BLaER1 treated with 17β-estradiol and CSF1 and Interleukin-3, amounts not matched to agents 10 nM and 100 nM (cell line): Measurements from ENCODE around the gene OR3A3.
"Not testable (repeated sequence)": the region's sequence is repeated elsewhere in the genome, so short reads cannot be mapped to it uniquely, and the experiment has no call there.

Source experiments
- H3K27ac ChIP-seq, 11 experiments: shearing (Covaris generic); formaldehyde crosslinking; 2 replicates each; pipeline ENCODE4 v1.8.1; 2022
- H3K27me3 ChIP-seq, 11 experiments: shearing (Covaris generic); formaldehyde crosslinking; 2 replicates each; pipeline ENCODE4 v1.8.1; 2022
- H3K36me3 ChIP-seq, 11 experiments: shearing (Covaris generic); formaldehyde crosslinking; 2 replicates each; pipeline ENCODE4 v1.8.1; 2022
- H3K4me1 ChIP-seq, 10 experiments: shearing (Covaris generic); formaldehyde crosslinking; 2 replicates each; pipeline ENCODE4 v1.8.1; 2022
- H3K4me2 ChIP-seq, 11 experiments: shearing (Covaris generic); formaldehyde crosslinking; 2 replicates each; pipeline ENCODE4 v1.8.1; 2022
- H3K4me3 ChIP-seq, 10 experiments: shearing (Covaris generic); formaldehyde crosslinking; 2 replicates each; pipeline ENCODE4 v1.8.1; 2022
- H3K9ac ChIP-seq, 11 experiments: shearing (Covaris generic); formaldehyde crosslinking; 2 replicates each; pipeline ENCODE4 v1.8.1; 2022
- H3K9me3 ChIP-seq, 11 experiments: shearing (Covaris generic); formaldehyde crosslinking; replicated peaks in 1 of 11; 2 replicates each; pipeline ENCODE4 v1.8.1; 2022
- H4K20me1 ChIP-seq, 11 experiments: shearing (Covaris generic); formaldehyde crosslinking; 2 replicates each; pipeline ENCODE4 v1.8.1; 2022
- Cebpa-rat ChIP-seq, 11 experiments: shearing (Covaris generic); IDR thresholded peaks; 2 replicates each; pipeline ENCODE4 v1.8.1; 2022

Gene OR3A3

DNA sequence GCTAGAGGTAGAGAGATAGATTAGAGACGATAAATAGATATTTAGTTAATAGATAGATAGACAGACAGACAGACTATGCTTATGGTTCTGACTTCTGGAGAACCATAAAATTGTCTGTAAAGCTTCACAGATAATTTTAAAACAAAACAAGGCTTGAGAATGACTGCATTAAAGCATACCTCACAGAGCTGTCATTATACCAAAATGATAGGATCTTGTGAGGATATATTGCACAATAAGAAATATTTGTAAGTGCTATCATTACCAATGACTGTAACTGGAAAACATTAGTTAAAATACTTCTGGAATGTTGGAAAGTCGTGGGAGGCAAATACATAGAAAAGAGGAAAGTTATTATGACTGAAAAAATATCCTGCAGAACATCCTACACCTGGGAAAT, 9.4 kb upstream of the OR3A3 start:
- Histone ChIP-seq H3K36me3 (no peaks in the 10 kb centered on the region), H3K4me1 (no peaks in the 10 kb centered on the region), H3K9ac (no peak overlapping the region), H3K9me3 (peaks cover 7 to 17% (median 8%) of the 10 kb centered on the region in 11 experiments; a peak in 17 of 22 replicates), H3K27ac (no peak overlapping the region), H4K20me1 (no peaks in the 10 kb centered on the region; a peak in 1 of 22 replicates), H3K4me3 (no peak overlapping the region), H3K27me3 (no peaks in the 10 kb centered on the region), H3K4me2 (no peak overlapping the region)
- TF ChIP-seq Cebpa-rat (IDR thresholded peaks at IDR 0.05) = no peak

DNA sequence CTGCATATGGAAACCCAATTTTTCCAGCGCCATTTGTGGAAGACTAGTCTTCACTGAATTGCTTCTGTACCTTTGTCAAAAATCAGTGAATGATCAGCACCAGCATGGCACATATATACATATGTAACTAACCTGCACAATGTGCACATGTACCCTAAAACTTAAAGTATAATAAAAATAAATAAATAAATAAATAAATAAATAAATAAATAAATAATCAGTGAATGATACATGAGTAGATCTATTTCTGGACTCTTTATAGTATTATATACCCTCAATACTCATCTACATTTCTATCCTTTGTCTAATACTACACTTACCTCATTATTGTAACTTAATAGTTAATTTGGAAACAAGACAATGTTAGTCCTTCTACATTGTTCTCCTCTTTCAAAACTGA, 7.3 kb upstream of the OR3A3 start:
- peaks cover 18 to 38% (median 27%) of the 10 kb centered on the region in 11 experiments for H3K9me3 ChIP-seq
- not testable (repeated sequence) for H3K4me2 ChIP-seq, H4K20me1 ChIP-seq, H3K36me3 ChIP-seq, H3K27ac ChIP-seq, H3K4me3 ChIP-seq, H3K9ac ChIP-seq, H3K27me3 ChIP-seq, H3K4me1 ChIP-seq

GRCh38 chr17:3412216-3412615, 1.0 kb downstream of the OR3A3 start:
- H3K4me2 ChIP-seq = peak overlapping the region in 10 of 11 experiments; percentile 41 to 73 (median 62); a peak in 20 of 22 replicates
- peaks cover 14 to 26% (median 19%) of the 10 kb centered on the region in 11 experiments for H3K9me3 ChIP-seq
- peaks cover 4 to 23% (median 19%) of the 10 kb centered on the region in 10 experiments; a peak in 17 of 20 replicates for H3K4me1 ChIP-seq
- H3K27me3 ChIP-seq, H3K4me3 ChIP-seq, H3K9ac ChIP-seq, H4K20me1 ChIP-seq, H3K36me3 ChIP-seq, H3K27ac ChIP-seq: not testable (repeated sequence)

- TF ChIP-seq Cebpa-rat (IDR thresholded peaks at IDR 0.05) = no peak
- Histone ChIP-seq H4K20me1 (no peaks in the 10 kb centered on the region; a peak in 1 of 22 replicates), H3K27ac (no peak overlapping the region), H3K4me3 (no peak overlapping the region), H3K4me1 (peaks cover 4 to 23% (median 19%) of the 10 kb centered on the region in 10 experiments; a peak in 17 of 20 replicates), H3K36me3 (no peaks in the 10 kb centered on the region), H3K27me3 (no peaks in the 10 kb centered on the region), H3K4me2 (no peak overlapping the region), H3K9ac (no peak overlapping the region), H3K9me3 (peaks cover 0 to 5% (median 0%) of the 10 kb centered on the region in 11 experiments; a peak in 3 of 22 replicates)
Measured at GRCh38 chr17:3415610-3416009, 4.4 kb downstream of the OR3A3 start.

DNA sequence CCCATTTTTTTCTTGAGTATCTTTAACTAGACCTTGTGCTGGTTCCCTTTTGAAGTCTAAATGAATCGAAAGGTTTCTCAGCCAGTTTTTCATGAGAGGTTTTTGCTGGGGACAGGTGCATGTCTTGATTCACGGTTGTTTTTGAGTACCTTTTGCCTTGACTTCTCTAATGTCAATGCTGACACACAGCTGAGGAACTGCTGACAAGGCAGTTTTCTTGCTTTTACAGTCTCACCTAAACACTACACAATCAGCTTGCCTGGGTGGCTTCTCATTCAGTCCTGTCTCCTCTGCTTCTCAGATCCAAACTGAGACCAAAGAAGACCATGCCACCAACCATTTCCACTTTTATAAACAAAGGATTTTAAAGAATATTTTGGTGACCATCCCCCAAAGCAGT, 7.1 kb downstream of the OR3A3 start:
- Histone ChIP-seq H3K27ac (no peak overlapping the region), H3K36me3 (no peaks in the 10 kb centered on the region), H4K20me1 (no peaks in the 10 kb centered on the region), H3K27me3 (no peaks in the 10 kb centered on the region), H3K9me3 (peaks cover 0 to 5% (median 0%) of the 10 kb centered on the region in 11 experiments; a peak in 3 of 22 replicates), H3K9ac (no peak overlapping the region), H3K4me1 (peaks cover 0 to 2% (median 0%) of the 10 kb centered on the region in 10 experiments; a peak in 1 of 20 replicates), H3K4me3 (no peak overlapping the region), H3K4me2 (no peak overlapping the region)
- no peak for TF ChIP-seq Cebpa-rat (IDR thresholded peaks at IDR 0.05)

- not testable (repeated sequence) for H3K27me3 ChIP-seq, H4K20me1 ChIP-seq, H3K4me1 ChIP-seq, H3K27ac ChIP-seq, H3K9ac ChIP-seq, H3K36me3 ChIP-seq, H3K4me2 ChIP-seq, H3K4me3 ChIP-seq
- H3K9me3 ChIP-seq = peaks cover 4 to 31% (median 8%) of the 10 kb centered on the region in 11 experiments; a peak in 11 of 22 replicates
Measured at GRCh38 chr17:3433215-3433614, 22.0 kb downstream of the OR3A3 start.

- H4K20me1 ChIP-seq = no peaks in the 10 kb centered on the region
- H3K36me3 ChIP-seq = no peaks in the 10 kb centered on the region
- H3K9me3 ChIP-seq = peaks cover 4 to 30% (median 8%) of the 10 kb centered on the region in 11 experiments; a peak in 11 of 22 replicates
- TF ChIP-seq Cebpa-rat (IDR thresholded peaks at IDR 0.05) = no peak
- H3K4me3 ChIP-seq = no peak within 1 kb of the TSS
- H3K4me2 ChIP-seq = no peak within 1 kb of the TSS
- no peak within 1 kb of the TSS for H3K9ac ChIP-seq
- H3K4me1 ChIP-seq = no peaks in the 10 kb centered on the region
- H3K27me3 ChIP-seq = no peaks in the 10 kb centered on the region
- H3K27ac ChIP-seq = no peak within 1 kb of the TSS
Measured at GRCh38 chr17:3433741-3434140, 22.6 kb downstream of the OR3A3 start, which contains the start of gene OR1E2. Gene OR1E2, minus strand, starts transcription at chr17:3433841. Its CDS starts 0 bp downstream, at chr17:3433841.

DNA sequence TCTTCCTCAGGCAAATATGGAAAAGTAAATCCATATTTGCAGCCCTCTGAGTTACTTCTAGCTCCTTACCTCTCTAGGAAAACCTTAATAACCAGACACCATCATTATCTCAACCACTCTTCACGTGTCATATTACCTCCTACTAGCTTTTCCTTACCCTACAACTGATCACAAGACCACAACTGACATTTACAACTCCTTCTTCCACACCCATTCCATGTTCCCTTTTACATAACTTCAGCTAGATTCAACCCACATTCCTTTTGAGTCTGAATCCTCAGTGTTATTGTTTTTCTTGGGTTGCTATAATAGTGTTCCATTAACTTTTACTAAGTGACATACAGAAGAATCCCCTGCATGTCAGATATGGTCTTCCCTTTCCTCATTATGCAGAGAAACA, 27.2 kb downstream of the OR3A3 start:
- Histone ChIP-seq H4K20me1 (no peaks in the 10 kb centered on the region), H3K4me1 (no peaks in the 10 kb centered on the region), H3K9ac (no peak overlapping the region), H3K4me3 (no peak overlapping the region), H3K4me2 (no peak overlapping the region), H3K27me3 (no peaks in the 10 kb centered on the region), H3K9me3 (peaks cover 0 to 2% (median 0%) of the 10 kb centered on the region in 11 experiments; a peak in 2 of 22 replicates), H3K27ac (no peak overlapping the region), H3K36me3 (no peaks in the 10 kb centered on the region)
- no peak for TF ChIP-seq Cebpa-rat (IDR thresholded peaks at IDR 0.05)

GRCh38 chr17:3440451-3440850, 29.3 kb downstream of the OR3A3 start:
- H3K4me2 ChIP-seq = no peak overlapping the region
- H3K36me3 ChIP-seq = no peaks in the 10 kb centered on the region
- no peaks in the 10 kb centered on the region for H4K20me1 ChIP-seq
- H3K4me3 ChIP-seq = no peak overlapping the region
- no peaks in the 10 kb centered on the region for H3K27me3 ChIP-seq
- TF ChIP-seq Cebpa-rat (IDR thresholded peaks at IDR 0.05) = no peak
- no peak overlapping the region for H3K27ac ChIP-seq
- H3K9ac ChIP-seq = no peak overlapping the region
- H3K9me3 ChIP-seq = peaks cover 0 to 3% (median 0%) of the 10 kb centered on the region in 11 experiments; a peak in 2 of 22 replicates
- H3K4me1 ChIP-seq = no peaks in the 10 kb centered on the region

DNA sequence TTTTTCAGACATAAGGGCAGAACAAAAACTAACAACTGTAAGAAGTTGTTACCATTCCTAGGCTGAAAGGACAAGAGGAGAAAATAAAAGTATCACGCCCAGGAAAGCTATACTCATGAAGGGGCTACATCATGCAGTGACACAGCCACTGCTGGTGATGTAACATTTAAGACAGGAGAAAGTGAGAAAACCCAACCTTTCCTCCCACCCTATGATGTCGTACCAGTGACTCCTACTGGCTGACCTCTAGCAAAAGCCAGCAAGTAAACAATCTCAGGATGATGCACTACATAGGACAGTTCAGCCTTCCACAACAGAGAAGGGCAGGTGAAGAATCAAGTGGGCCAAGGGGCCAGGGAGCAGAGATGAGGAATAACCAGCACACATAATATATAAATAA, 36.5 kb downstream of the OR3A3 start:
- Histone ChIP-seq H3K36me3 (no peaks in the 10 kb centered on the region), H3K27ac (peak overlapping the region in 1 of 11 experiments; percentile 0; a peak in 2 of 22 replicates), H4K20me1 (no peaks in the 10 kb centered on the region), H3K9ac (no peak overlapping the region), H3K4me2 (0 out of 22 replicates have a peak overlapping the region, but pooled peaks of 2 of the 11 experiments have one; percentile 5 to 12), H3K27me3 (no peaks in the 10 kb centered on the region), H3K9me3 (peaks cover 0 to 11% (median 0%) of the 10 kb centered on the region in 11 experiments; a peak in 3 of 22 replicates), H3K4me3 (no peak overlapping the region), H3K4me1 (peaks cover 0 to 30% (median 2%) of the 10 kb centered on the region in 10 experiments; a peak in 8 of 20 replicates)
- no peak for TF ChIP-seq Cebpa-rat (IDR thresholded peaks at IDR 0.05)
